ENCODE results near the gene ZFP37.
"Not testable (repeated sequence)": the region's sequence is repeated elsewhere in the genome, so short reads cannot be mapped to it uniquely, and the experiment has no call there.

DNA sequence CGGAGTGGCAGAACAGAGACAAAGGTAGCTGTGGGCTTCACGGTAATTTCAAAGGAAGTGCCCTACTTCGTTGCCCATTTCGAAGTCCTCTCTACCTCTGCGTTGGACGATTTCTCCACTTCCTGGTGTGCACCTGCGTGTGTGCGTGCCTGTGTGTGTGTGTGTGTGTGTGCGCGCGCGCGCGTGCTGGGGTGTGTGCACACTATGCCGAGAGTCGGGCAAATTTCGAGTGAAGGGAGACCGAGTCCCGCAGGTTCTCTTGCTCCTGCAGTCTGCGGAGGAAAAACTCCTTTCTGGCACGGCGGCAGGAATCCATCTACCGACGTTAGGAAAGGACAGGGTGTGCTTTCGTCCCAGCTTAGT is 32.6 kb upstream of the ZFP37 start:
- TF ChIP-seq, protein P1, sequence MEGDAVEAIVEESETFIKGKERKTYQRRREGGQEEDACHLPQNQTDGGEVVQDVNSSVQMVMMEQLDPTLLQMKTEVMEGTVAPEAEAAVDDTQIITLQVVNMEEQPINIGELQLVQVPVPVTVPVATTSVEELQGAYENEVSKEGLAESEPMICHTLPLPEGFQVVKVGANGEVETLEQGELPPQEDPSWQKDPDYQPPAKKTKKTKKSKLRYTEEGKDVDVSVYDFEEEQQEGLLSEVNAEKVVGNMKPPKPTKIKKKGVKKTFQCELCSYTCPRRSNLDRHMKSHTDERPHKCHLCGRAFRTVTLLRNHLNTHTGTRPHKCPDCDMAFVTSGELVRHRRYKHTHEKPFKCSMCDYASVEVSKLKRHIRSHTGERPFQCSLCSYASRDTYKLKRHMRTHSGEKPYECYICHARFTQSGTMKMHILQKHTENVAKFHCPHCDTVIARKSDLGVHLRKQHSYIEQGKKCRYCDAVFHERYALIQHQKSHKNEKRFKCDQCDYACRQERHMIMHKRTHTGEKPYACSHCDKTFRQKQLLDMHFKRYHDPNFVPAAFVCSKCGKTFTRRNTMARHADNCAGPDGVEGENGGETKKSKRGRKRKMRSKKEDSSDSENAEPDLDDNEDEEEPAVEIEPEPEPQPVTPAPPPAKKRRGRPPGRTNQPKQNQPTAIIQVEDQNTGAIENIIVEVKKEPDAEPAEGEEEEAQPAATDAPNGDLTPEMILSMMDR (IDR thresholded peaks at IDR 0.05): not testable (repeated sequence)
- TF ChIP-seq POLR2A (IDR thresholded peaks at IDR 0.05): not testable (repeated sequence)

All from right lobe of liver (tissue), 4 donors.